ENCODE results near the gene POLRMT. TPM values are rescaled to one million over a fixed set of nuclear protein-coding genes. Genes with fewer than 3 reads are reported as not detected.

POLRMT gene
- total RNA-seq, 4 donors from 2014 or later, result 22.1 to 39.5 (median 28.1) TPM

GRCh38 chr19:610801-611480 is 22.4 kb downstream of the POLRMT start:
- ATAC-seq, result peak; percentile 11
- Histone ChIP-seq H3K4me1 (peaks cover 0 to 23% (median 4%) of the 10 kb centered on the region in 3 donors), H3K27ac (peak overlapping the region in 3 of 4 donors; percentile 24 to 59 (median 35)), H3K4me3 (peak overlapping the region in 1 of 2 donors; percentile 38), H3K36me3 (no peaks in the 10 kb centered on the region), H3K27me3 (peaks cover 18% of the 10 kb centered on the region), H3K9me3 (no peaks in the 10 kb centered on the region)
- WGBS, 2 donors (ENCODE audit: low coverage in 1 of 2), result 20 to 65% methylated on average over 5 to 7 of the region's 36 CpGs
- TF ChIP-seq, protein P1, sequence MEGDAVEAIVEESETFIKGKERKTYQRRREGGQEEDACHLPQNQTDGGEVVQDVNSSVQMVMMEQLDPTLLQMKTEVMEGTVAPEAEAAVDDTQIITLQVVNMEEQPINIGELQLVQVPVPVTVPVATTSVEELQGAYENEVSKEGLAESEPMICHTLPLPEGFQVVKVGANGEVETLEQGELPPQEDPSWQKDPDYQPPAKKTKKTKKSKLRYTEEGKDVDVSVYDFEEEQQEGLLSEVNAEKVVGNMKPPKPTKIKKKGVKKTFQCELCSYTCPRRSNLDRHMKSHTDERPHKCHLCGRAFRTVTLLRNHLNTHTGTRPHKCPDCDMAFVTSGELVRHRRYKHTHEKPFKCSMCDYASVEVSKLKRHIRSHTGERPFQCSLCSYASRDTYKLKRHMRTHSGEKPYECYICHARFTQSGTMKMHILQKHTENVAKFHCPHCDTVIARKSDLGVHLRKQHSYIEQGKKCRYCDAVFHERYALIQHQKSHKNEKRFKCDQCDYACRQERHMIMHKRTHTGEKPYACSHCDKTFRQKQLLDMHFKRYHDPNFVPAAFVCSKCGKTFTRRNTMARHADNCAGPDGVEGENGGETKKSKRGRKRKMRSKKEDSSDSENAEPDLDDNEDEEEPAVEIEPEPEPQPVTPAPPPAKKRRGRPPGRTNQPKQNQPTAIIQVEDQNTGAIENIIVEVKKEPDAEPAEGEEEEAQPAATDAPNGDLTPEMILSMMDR (IDR thresholded peaks at IDR 0.05), result no peak

- H3K4me1 ChIP-seq, result peaks cover 0 to 19% (median 4%) of the 10 kb centered on the region in 3 donors
- peak; percentile 10 for ATAC-seq
- H3K27ac ChIP-seq, result peak overlapping the region in 2 of 4 donors; percentile 35 to 59
- no peaks in the 10 kb centered on the region for H3K36me3 ChIP-seq
- peaks cover 18% of the 10 kb centered on the region for H3K27me3 ChIP-seq
- H3K9me3 ChIP-seq, result no peaks in the 10 kb centered on the region
- no peak for TF ChIP-seq EP300 (IDR thresholded peaks at IDR 0.05)
- TF ChIP-seq POLR2A (IDR thresholded peaks at IDR 0.05), result no peak
- no peak for TF ChIP-seq POLR2AphosphoS5 (IDR thresholded peaks at IDR 0.05)
- TF ChIP-seq, protein P1 (IDR thresholded peaks at IDR 0.05), result no peak
- no CpG with 5 or more reads among the region's 38 CpGs for WGBS, 2 donors (ENCODE audit: low coverage in 1 of 2)
- H3K4me3 ChIP-seq, result peak overlapping the region in 1 of 2 donors; percentile 38
Observed at GRCh38 chr19:610071-610800, 23.1 kb downstream of the POLRMT start.

DNA sequence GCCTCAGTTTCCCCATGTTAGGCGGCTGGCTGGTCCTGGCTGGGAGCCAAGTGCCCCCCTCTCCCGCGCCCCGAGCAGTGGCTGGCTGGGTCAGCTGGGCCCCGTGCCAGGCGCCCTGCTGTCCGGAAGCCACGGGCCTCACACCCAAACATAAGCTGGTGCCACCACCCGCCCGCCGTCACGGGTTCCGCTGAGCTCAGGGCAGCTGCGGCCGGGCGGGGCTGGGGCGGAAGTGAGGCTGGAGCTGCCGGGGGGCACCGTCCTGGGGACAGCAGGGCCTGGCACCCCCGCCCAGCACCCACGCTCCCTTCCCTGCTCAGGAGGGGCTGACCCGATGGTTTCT is 24.4 kb downstream of the POLRMT start:
- Histone ChIP-seq H3K27me3 (peaks cover 16% of the 10 kb centered on the region), H3K27ac (peak overlapping the region in 1 of 4 donors; percentile 37), H3K9me3 (no peaks in the 10 kb centered on the region), H3K36me3 (no peaks in the 10 kb centered on the region), H3K4me1 (peaks cover 0 to 19% (median 4%) of the 10 kb centered on the region in 3 donors), H3K4me3 (no peak overlapping the region)
- TF ChIP-seq POLR2AphosphoS5 (IDR thresholded peaks at IDR 0.05) (no peak), POLR2A (IDR thresholded peaks at IDR 0.05) (no peak), EP300 (IDR thresholded peaks at IDR 0.05) (no peak)
- TF ChIP-seq, protein P1 (IDR thresholded peaks at IDR 0.05), result no peak
- no CpG with 5 or more reads among the region's 22 CpGs for WGBS, 2 donors (ENCODE audit: low coverage in 1 of 2)
- ATAC-seq, result no peak

- TF ChIP-seq EP300 (IDR thresholded peaks at IDR 0.05) (no peak), POLR2A (IDR thresholded peaks at IDR 0.05) (no peak), POLR2AphosphoS5 (IDR thresholded peaks at IDR 0.05) (no peak)
- TF ChIP-seq, protein P1 (IDR thresholded peaks at IDR 0.05), result no peak
- Histone ChIP-seq H3K36me3 (no peaks in the 10 kb centered on the region), H3K4me1 (peaks cover 0 to 19% (median 4%) of the 10 kb centered on the region in 3 donors), H3K9me3 (no peaks in the 10 kb centered on the region), H3K27ac (no peak overlapping the region), H3K4me3 (no peak overlapping the region), H3K27me3 (peaks cover 13% of the 10 kb centered on the region)
- ATAC-seq, result peak; percentile 18
- 50 to 60% methylated on average over 1 to 7 of the region's 30 CpGs for WGBS, 2 donors (ENCODE audit: low coverage in 1 of 2)
Observed at GRCh38 chr19:608155-609003, 25.0 kb downstream of the POLRMT start.
